Measurements from ENCODE around the gene ZSWIM8. TPM values are rescaled to one million over a fixed set of nuclear protein-coding genes. Genes with fewer than 3 reads are reported as not detected.

Gene ZSWIM8
- polyA plus RNA-seq, 3 donors: 7.8 to 150 (median 19.2) TPM

DNA sequence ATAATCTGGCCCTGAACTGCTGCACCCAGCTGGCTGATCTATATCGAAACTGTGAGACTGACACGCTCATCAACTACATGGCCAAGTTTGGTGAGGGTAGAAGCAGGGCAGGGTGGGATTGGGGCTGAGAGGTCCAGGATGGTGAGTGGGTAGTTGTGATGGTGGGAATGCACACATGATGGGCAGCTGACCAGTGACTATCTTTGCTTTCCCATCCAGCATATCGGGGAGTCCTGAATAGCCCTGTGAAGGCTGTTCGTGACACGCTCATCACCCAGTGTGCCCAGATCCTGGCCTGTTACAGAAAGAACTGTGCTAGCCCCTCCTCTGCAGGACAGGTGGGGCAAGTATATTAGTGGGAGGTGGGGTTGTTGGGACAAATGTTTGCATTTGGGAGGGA is 16.0 kb upstream of the ZSWIM8 start:
- no peaks in the 10 kb centered on the region for H3K9me3 ChIP-seq (replicated peaks in 1 of 2; ENCODE audit: control insufficient read depth in 1 of 2, insufficient read depth in 1 of 2, low read length in 2 of 2)
- peaks cover 0 to 2% (median 0%) of the 10 kb centered on the region in 7 donors for H3K9me3 Mint-ChIP-seq
- H3K27me3 ChIP-seq (ENCODE audit: control insufficient read depth in 2 of 2, insufficient read depth in 2 of 2, low read length in 2 of 2): no peaks in the 10 kb centered on the region
- peaks cover 25 to 31% of the 10 kb centered on the region in 2 donors for H3K4me1 ChIP-seq (ENCODE audit: control insufficient read depth in 1 of 2, insufficient read depth in 2 of 2, low read length in 2 of 2)
- no peak overlapping the region for H3K4me3 ChIP-seq (replicated peaks in 1 of 3; ENCODE audit: low read depth in 2 of 3, low read length in 3 of 3)
- no peaks in the 10 kb centered on the region for H3K27me3 Mint-ChIP-seq (ENCODE audit: low read depth in 3 of 3)
- H3K79me2 ChIP-seq (ENCODE audit: insufficient read depth, low read length): peaks cover 14% of the 10 kb centered on the region
- peak overlapping the region in 1 of 2 donors; percentile 38 for H3K27ac ChIP-seq (ENCODE audit: low read depth in 1 of 2, low read length in 2 of 2)
- 96% methylated on average over 4 of the region's 5 CpGs for WGBS (ENCODE audit: insufficient coverage)
- peaks cover 57 to 64% of the 10 kb centered on the region in 2 donors for H3K36me3 Mint-ChIP-seq
- peaks cover 16% of the 10 kb centered on the region for H4K20me1 ChIP-seq (ENCODE audit: insufficient read depth, low read length)
- H2AFZ ChIP-seq (ENCODE audit: insufficient read depth, low read depth, low read length, poor library complexity, severe bottlenecking): no peak overlapping the region
- no peak for DNase-seq
- peaks cover 32% of the 10 kb centered on the region for H3K4me1 Mint-ChIP-seq
- peaks cover 62 to 68% of the 10 kb centered on the region in 2 donors for H3K36me3 ChIP-seq (replicated peaks in 1 of 2; ENCODE audit: control insufficient read depth in 1 of 2, insufficient read depth in 2 of 2, low read length in 2 of 2)
- peak overlapping the region in 3 of 7 donors; percentile 31 to 84 (median 31) for H3K27ac Mint-ChIP-seq
- no peak overlapping the region for H3K4me2 ChIP-seq (replicated peaks; ENCODE audit: extremely low read depth, low read length, poor library complexity, severe bottlenecking)
- H3K4me3 Mint-ChIP-seq: no peak overlapping the region
- intact Hi-C loops (cut with micrococcal nuclease): no loop called here
- no peak overlapping the region for H3K9ac ChIP-seq (ENCODE audit: insufficient read depth, low read length, poor library complexity, severe bottlenecking)
- TF ChIP-seq, protein P1, sequence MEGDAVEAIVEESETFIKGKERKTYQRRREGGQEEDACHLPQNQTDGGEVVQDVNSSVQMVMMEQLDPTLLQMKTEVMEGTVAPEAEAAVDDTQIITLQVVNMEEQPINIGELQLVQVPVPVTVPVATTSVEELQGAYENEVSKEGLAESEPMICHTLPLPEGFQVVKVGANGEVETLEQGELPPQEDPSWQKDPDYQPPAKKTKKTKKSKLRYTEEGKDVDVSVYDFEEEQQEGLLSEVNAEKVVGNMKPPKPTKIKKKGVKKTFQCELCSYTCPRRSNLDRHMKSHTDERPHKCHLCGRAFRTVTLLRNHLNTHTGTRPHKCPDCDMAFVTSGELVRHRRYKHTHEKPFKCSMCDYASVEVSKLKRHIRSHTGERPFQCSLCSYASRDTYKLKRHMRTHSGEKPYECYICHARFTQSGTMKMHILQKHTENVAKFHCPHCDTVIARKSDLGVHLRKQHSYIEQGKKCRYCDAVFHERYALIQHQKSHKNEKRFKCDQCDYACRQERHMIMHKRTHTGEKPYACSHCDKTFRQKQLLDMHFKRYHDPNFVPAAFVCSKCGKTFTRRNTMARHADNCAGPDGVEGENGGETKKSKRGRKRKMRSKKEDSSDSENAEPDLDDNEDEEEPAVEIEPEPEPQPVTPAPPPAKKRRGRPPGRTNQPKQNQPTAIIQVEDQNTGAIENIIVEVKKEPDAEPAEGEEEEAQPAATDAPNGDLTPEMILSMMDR (IDR thresholded peaks at IDR 0.05): no peak

DNA sequence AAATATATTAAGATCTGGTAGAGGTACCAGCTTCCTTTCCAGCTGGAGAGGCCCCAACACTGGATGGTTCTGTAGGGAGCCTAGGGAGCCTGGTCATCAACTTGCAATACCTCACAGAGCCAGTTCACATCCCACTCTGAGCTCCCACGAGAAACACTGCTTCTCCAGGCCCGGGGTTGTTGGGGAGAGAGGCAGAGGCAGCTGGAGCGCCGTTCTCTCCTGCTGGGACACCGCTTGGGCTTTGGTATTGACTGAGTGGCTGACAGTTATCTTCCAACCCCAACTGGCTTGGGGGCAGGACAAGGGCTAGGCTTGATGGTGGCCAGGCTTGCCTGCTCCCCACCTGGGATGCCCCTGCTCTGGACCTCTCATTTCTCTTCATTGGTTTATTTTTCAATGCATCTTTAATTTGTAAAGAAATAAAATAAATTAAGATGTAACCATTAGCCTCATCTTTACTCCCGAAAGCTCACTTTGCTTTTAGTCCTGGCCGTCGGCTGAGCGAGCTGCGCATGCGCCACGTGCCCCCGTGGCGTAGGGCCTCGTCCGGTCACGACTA is 13.6 kb upstream of the ZSWIM8 start:
- H4K20me1 ChIP-seq (ENCODE audit: insufficient read depth, low read length): peaks cover 31% of the 10 kb centered on the region
- peak overlapping the region; percentile 86 for H3K9ac ChIP-seq (ENCODE audit: insufficient read depth, low read length, poor library complexity, severe bottlenecking)
- peaks cover 34 to 42% of the 10 kb centered on the region in 2 donors for H3K4me1 ChIP-seq (ENCODE audit: control insufficient read depth in 1 of 2, insufficient read depth in 2 of 2, low read length in 2 of 2)
- peaks cover 0 to 2% (median 0%) of the 10 kb centered on the region in 7 donors for H3K9me3 Mint-ChIP-seq
- H3K4me3 Mint-ChIP-seq: peak overlapping the region; percentile 87 to 96
- H3K27me3 Mint-ChIP-seq (ENCODE audit: low read depth in 3 of 3): no peaks in the 10 kb centered on the region
- WGBS (ENCODE audit: insufficient coverage): 0% methylated on average over 10 of the region's 17 CpGs
- H3K36me3 Mint-ChIP-seq: peaks cover 41 to 55% of the 10 kb centered on the region in 2 donors
- no peaks in the 10 kb centered on the region for H3K9me3 ChIP-seq (replicated peaks in 1 of 2; ENCODE audit: control insufficient read depth in 1 of 2, insufficient read depth in 1 of 2, low read length in 2 of 2)
- H3K36me3 ChIP-seq (replicated peaks in 1 of 2; ENCODE audit: control insufficient read depth in 1 of 2, insufficient read depth in 2 of 2, low read length in 2 of 2): peaks cover 53 to 56% of the 10 kb centered on the region in 2 donors
- peak overlapping the region; percentile 90 to 95 (median 94) for H3K27ac Mint-ChIP-seq
- peak overlapping the region; percentile 88 for H3K4me2 ChIP-seq (replicated peaks; ENCODE audit: extremely low read depth, low read length, poor library complexity, severe bottlenecking)
- peak overlapping the region; percentile 80 to 85 for H3K27ac ChIP-seq (ENCODE audit: low read depth in 1 of 2, low read length in 2 of 2)
- no peaks in the 10 kb centered on the region for H3K27me3 ChIP-seq (ENCODE audit: control insufficient read depth in 2 of 2, insufficient read depth in 2 of 2, low read length in 2 of 2)
- peak overlapping the region; percentile 71 to 91 (median 89) for H3K4me3 ChIP-seq (replicated peaks in 1 of 3; ENCODE audit: low read depth in 2 of 3, low read length in 3 of 3)
- DNase-seq: peak; percentile 71 to 76 (median 76)
- H3K4me1 Mint-ChIP-seq: peaks cover 43% of the 10 kb centered on the region
- peaks cover 38% of the 10 kb centered on the region for H3K79me2 ChIP-seq (ENCODE audit: insufficient read depth, low read length)
- TF ChIP-seq, protein P1 (IDR thresholded peaks at IDR 0.05): no peak
- intact Hi-C loops (cut with micrococcal nuclease): loop anchor here in 1 of 2 donors (2.0 kb wide), 1 partner anchor 41 kb away; no protein-coding TSS in a partner anchor
- peak overlapping the region; percentile 86 for H2AFZ ChIP-seq (ENCODE audit: insufficient read depth, low read depth, low read length, poor library complexity, severe bottlenecking)
